H1 (cell line): ENCODE results near the gene TEX48. TPM values are rescaled to one million over a fixed set of nuclear protein-coding genes. Genes with fewer than 3 reads are reported as not detected.

Experiments
- CTCF ChIA-PET: fragments of 300-600 bp; sonication (Branson Sonifier 250); formaldehyde crosslinking; loops from one replicate; lab custom pipeline; 2021; ENCODE audit not compliant: partially characterized antibody; lab: Charles Lee
- POLR2A ChIA-PET: fragments of 300-600 bp; sonication (Branson Sonifier 250); formaldehyde crosslinking; loops from one replicate; lab custom pipeline; 2021; ENCODE audit warnings: inconsistent platforms; ENCODE audit not compliant: partially characterized antibody; lab: Charles Lee
- DNase-seq, 2 experiments: peaks; one replicate each; pipeline versions ENCODE4 v3.0.0 to v3.0.0-alpha.2; 2010 to 2022; ENCODE audit warnings: low spot score in 2 of 2, low read depth in 1 of 2, mixed read lengths in 1 of 2
- FAIRE-seq: peaks from 2 replicates; lab custom pipeline; 2011; peaks lifted over from hg19 to GRCh38; lab: Jason Lieb, UNC
- H2AFZ ChIP-seq: 2 replicates; pipeline ENCODE4 v1.8.1; 2012; ENCODE audit warnings: low read length, inconsistent platforms
- H2AK5ac ChIP-seq: 2 replicates; pipeline ENCODE4 v1.6.1; 2013; ENCODE audit warnings: low read depth, low read length
- H2BK120ac ChIP-seq: replicated peaks from 2 replicates; pipeline ENCODE3; 2013; ENCODE audit warnings: low read depth, low read length, inconsistent platforms
- H2BK12ac ChIP-seq: 2 replicates; pipeline ENCODE4 v1.6.1; 2013; ENCODE audit warnings: low read depth, low read length
- H2BK15ac ChIP-seq: 2 replicates; pipeline ENCODE4 v1.6.1; 2013; ENCODE audit warnings: low read length
- H2BK20ac ChIP-seq: 2 replicates; pipeline ENCODE4 v1.6.1; 2013; ENCODE audit warnings: low read length
- H2BK5ac ChIP-seq: 2 replicates; pipeline ENCODE4 v1.6.1; 2013; ENCODE audit warnings: low read depth, low read length
- H3K14ac ChIP-seq: 2 replicates; pipeline ENCODE4 v1.6.1; 2013; ENCODE audit warnings: inconsistent platforms; ENCODE audit not compliant: insufficient read length
- H3K18ac ChIP-seq: 2 replicates; pipeline ENCODE4 v1.6.1; 2013; ENCODE audit warnings: low read length; ENCODE audit errors: extremely low read depth
- H3K23ac ChIP-seq: 2 replicates; pipeline ENCODE4 v1.6.1; 2013; ENCODE audit warnings: inconsistent platforms; ENCODE audit not compliant: insufficient read length
- H3K23me2 ChIP-seq: 2 replicates; pipeline ENCODE4 v1.6.1; 2013; ENCODE audit warnings: low read depth, low read length
- H3K27ac ChIP-seq: 2 replicates; pipeline ENCODE4 v1.6.1; 2011; ENCODE audit warnings: low read depth, low read length, inconsistent platforms
- H3K27me3 ChIP-seq, 4 experiments: replicated peaks in 1 of 4; 1 replicate in 1 of 4; 2 replicates in 3 of 4; pipeline versions ENCODE4 v1.6.1 to v1.8.1; 2011 to 2013; ENCODE audit warnings: low read length in 3 of 4, mild to moderate bottlenecking in 3 of 4, inconsistent platforms in 2 of 4, mixed read lengths in 2 of 4, moderate library complexity in 1 of 4; ENCODE audit not compliant: control insufficient read depth in 3 of 4, insufficient read depth in 3 of 4; ENCODE audit errors: extremely low read depth in 1 of 4
- H3K36me3 ChIP-seq, 4 experiments: 2 replicates each; pipeline versions ENCODE4 v1.6.1 to v1.8.1; 2011 to 2013; ENCODE audit warnings: mild to moderate bottlenecking in 4 of 4, low read length in 3 of 4, moderate library complexity in 2 of 4, control low read depth in 1 of 4, inconsistent platforms in 1 of 4; ENCODE audit not compliant: insufficient read depth in 4 of 4, control insufficient read depth in 2 of 4
- H3K4ac ChIP-seq: replicated peaks from 2 replicates; pipeline ENCODE3; 2013; ENCODE audit warnings: low read length, low read depth, mixed read lengths, inconsistent platforms; ENCODE audit not compliant: insufficient read length
- H3K4me1 ChIP-seq, 4 experiments: replicated peaks in 1 of 4; 1 replicate in 1 of 4; 2 replicates in 3 of 4; pipeline versions ENCODE4 v1.6.1 to v1.8.1; 2011 to 2013; ENCODE audit warnings: low read length in 3 of 4, inconsistent platforms in 2 of 4, mixed read lengths in 1 of 4; ENCODE audit not compliant: insufficient read depth in 4 of 4, control insufficient read depth in 3 of 4
- H3K4me2 ChIP-seq, 2 experiments: 2 replicates each; pipeline versions ENCODE4 v1.6.1 to v1.8.1; 2011 to 2013; ENCODE audit warnings: low read depth in 2 of 2, low read length in 2 of 2, control low read depth in 1 of 2, inconsistent platforms in 1 of 2, mild to moderate bottlenecking in 1 of 2; ENCODE audit not compliant: insufficient read depth in 1 of 2
- H3K4me3 ChIP-seq, 4 experiments: fragments of 200-600, 300-600 bp in 1 of 4; sonication (generic), shearing (Covaris generic), sonication (Bioruptor Twin) in 1 of 4; 2 replicates each; pipeline versions ENCODE4 v1.5.1 to v1.8.1; 2011 to 2016; ENCODE audit warnings: low read length in 4 of 4, low read depth in 3 of 4, control low read depth in 2 of 4, inconsistent platforms in 2 of 4, mild to moderate bottlenecking in 2 of 4, mixed read lengths in 1 of 4, moderate library complexity in 1 of 4; ENCODE audit not compliant: insufficient read depth in 2 of 4; ENCODE audit errors: extremely low read depth in 1 of 4
- H3K56ac ChIP-seq: replicated peaks from 2 replicates; pipeline ENCODE3; 2013; ENCODE audit warnings: low read depth, mild to moderate bottlenecking, mixed read lengths, low read length, inconsistent platforms; ENCODE audit not compliant: insufficient read length
- H3K79me1 ChIP-seq: 2 replicates; pipeline ENCODE4 v1.6.1; 2013; ENCODE audit warnings: low read depth, low read length, control low read depth
- H3K79me2 ChIP-seq, 2 experiments: 2 replicates each; pipeline versions ENCODE4 v1.6.1 to v1.8.1; 2012 to 2013; ENCODE audit warnings: low read length in 2 of 2, mild to moderate bottlenecking in 2 of 2, inconsistent platforms in 1 of 2; ENCODE audit not compliant: insufficient read depth in 2 of 2, control insufficient read depth in 1 of 2
- H3K9ac ChIP-seq, 4 experiments: replicated peaks in 1 of 4; 1 replicate in 1 of 4; 2 replicates in 3 of 4; pipeline versions ENCODE4 v1.6.1 to v1.8.1; 2011 to 2013; ENCODE audit warnings: low read depth in 3 of 4, low read length in 3 of 4, control low read depth in 2 of 4, mild to moderate bottlenecking in 2 of 4, moderate library complexity in 2 of 4, inconsistent platforms in 1 of 4; ENCODE audit errors: extremely low read depth in 1 of 4
- H3K9me3 ChIP-seq, 2 experiments: 2 replicates each; pipeline versions ENCODE4 v1.6.1 to v1.8.1; 2012 to 2013; ENCODE audit warnings: mild to moderate bottlenecking in 2 of 2, moderate library complexity in 2 of 2, control low read depth in 1 of 2, inconsistent platforms in 1 of 2, low read depth in 1 of 2, low read length in 1 of 2, mixed read lengths in 1 of 2; ENCODE audit not compliant: insufficient read depth in 2 of 2
- H4K20me1 ChIP-seq, 2 experiments: replicated peaks in 1 of 2; 2 replicates each; pipeline versions ENCODE3 to v1.8.1; 2011 to 2013; ENCODE audit warnings: inconsistent platforms in 2 of 2, low read length in 2 of 2, mild to moderate bottlenecking in 1 of 2; ENCODE audit not compliant: insufficient read depth in 2 of 2, control insufficient read depth in 1 of 2
- H4K5ac ChIP-seq: 2 replicates; pipeline ENCODE4 v1.6.1; 2013; ENCODE audit warnings: low read length, low read depth, mixed read lengths, inconsistent platforms; ENCODE audit not compliant: insufficient read length
- H4K8ac ChIP-seq: 2 replicates; pipeline ENCODE4 v1.8.0; 2013; ENCODE audit warnings: mild to moderate bottlenecking, moderate library complexity, low read length, inconsistent platforms; ENCODE audit not compliant: insufficient read depth; ENCODE audit errors: extremely low read depth
- H4K91ac ChIP-seq: replicated peaks from 2 replicates; pipeline ENCODE3; 2013; ENCODE audit warnings: low read length, mixed read lengths, inconsistent platforms; ENCODE audit not compliant: insufficient read length
- BRCA1 ChIP-seq: IDR thresholded peaks from 2 replicates; pipeline ENCODE4 v1.6.1; 2012; ENCODE audit warnings: low read depth, low read length, improper control_type of control experiment
- CBX8 ChIP-seq: fragments of 300-800, 300-1000 bp; sonication (generic); IDR thresholded peaks from 2 replicates; pipeline ENCODE4 v1.7.1; 2016; ENCODE audit warnings: low read depth, low read length, borderline replicate concordance
- JUN ChIP-seq: IDR thresholded peaks from 2 replicates; pipeline ENCODE4 v1.6.1; 2011; ENCODE audit warnings: low read depth, mild to moderate bottlenecking, improper control_type of control experiment, low read length
- JUND ChIP-seq: IDR thresholded peaks from 2 replicates; pipeline ENCODE4 v1.6.1; 2011; ENCODE audit warnings: mild to moderate bottlenecking, improper control_type of control experiment, low read length
- POLR2AphosphoS5 ChIP-seq: IDR thresholded peaks from 2 replicates; pipeline ENCODE4 v1.6.1; 2011; ENCODE audit warnings: low read depth, low read length
- RBBP5 ChIP-seq: IDR thresholded peaks from 2 replicates; pipeline ENCODE4 v1.7.1; 2012; ENCODE audit warnings: low read depth, mild to moderate bottlenecking, inconsistent platforms, low read length, moderate library complexity, borderline replicate concordance
- RNF2 ChIP-seq: fragments of 200-900, 300-1000 bp; sonication (generic); IDR thresholded peaks from 2 replicates; pipeline ENCODE4 v1.7.1; 2016; ENCODE audit warnings: borderline replicate concordance, low read depth, mild to moderate bottlenecking, antibody characterized with exemption, low read length; ENCODE audit not compliant: poor library complexity, severe bottlenecking; ENCODE audit errors: missing control alignments
- SIRT6 ChIP-seq: IDR thresholded peaks from one replicate; pipeline ENCODE4 v1.7.1; 2012; ENCODE audit warnings: low read length, inconsistent platforms
- SIX5 ChIP-seq: IDR thresholded peaks from 2 replicates; pipeline ENCODE4 v1.6.1; 2011; ENCODE audit warnings: mild to moderate bottlenecking, low read depth, low read length
- WGBS, 2 experiments: shearing (Covaris generic) in 1 of 2; methylation state at CpG; one replicate each; pipeline versions ENCODE4 v1.1.6 to v1.1.7; 2013 to 2015; ENCODE audit warnings: low lambda C conversion rate in 2 of 2, mixed read lengths in 2 of 2, inconsistent platforms in 1 of 2, low coverage in 1 of 2, missing lambda C conversion rate in 1 of 2; ENCODE audit not compliant: insufficient replicate concordance in 2 of 2, insufficient coverage in 1 of 2, insufficient read length in 1 of 2; ENCODE audit errors: extremely low coverage in 1 of 2, missing lambda C conversion rate in 1 of 2; 5-methylcytosine and 5-hydroxymethylcytosine counted together
- polyA plus RNA-seq, 7 experiments: library from polyadenylated mRNA; depleted of rRNA in 3 of 7; stranded (reverse) in 5 of 7; unstranded in 2 of 7; fragments of >200 nt in 5 of 7; fragments of 200-250 nt in 2 of 7; gene quantifications; 1 replicate in 5 of 7; 2 replicates in 1 of 7; 4 replicates in 1 of 7; pipeline versions ENCODE4 v1.2.1 to v1.2.3, GENCODE V29; 2011 to 2013; ENCODE audit warnings: missing spikeins in 2 of 7, mixed read lengths in 2 of 7
- total RNA-seq: library from RNA; stranded (reverse); fragmentation: NEBNext Ultra II Directional; extraction: Animal tissue kit (Norgen Biotek cat#: 25700); gene quantifications from 2 replicates; pipeline ENCODE4 v1.2.1, GENCODE V29; 2021

Gene TEX48
- total and polyA plus RNA-seq, 2 of the 8 experiments (the other 6 are each of a cell fraction or from before 2014, with no cell fraction given): not detected

DNA sequence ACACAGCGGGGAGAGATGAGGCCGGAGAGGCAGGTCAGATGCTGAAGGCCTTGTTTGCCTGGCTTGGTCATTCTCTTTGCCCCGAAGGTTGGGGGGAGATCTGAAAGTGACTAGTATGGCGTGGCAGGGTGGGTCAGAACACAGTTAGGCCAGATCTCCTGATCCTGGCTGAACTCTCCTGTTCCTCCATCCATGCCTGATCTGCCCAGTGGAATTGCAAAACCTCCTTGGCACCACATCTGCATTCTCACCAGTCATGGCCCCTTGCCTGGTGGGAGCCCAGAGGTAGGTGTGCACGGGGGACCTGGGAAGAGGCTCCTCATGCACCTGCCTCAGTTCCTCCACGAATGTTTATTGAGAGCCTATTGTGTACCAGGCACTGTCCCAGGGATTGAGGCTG is 47.6 kb downstream of the TEX48 start:
- no peak overlapping the region for H4K5ac ChIP-seq
- TF ChIP-seq CBX8: no peak
- no peak for TF ChIP-seq BRCA1
- TF ChIP-seq RNF2: no peak
- no peak for TF ChIP-seq JUND
- no peak for TF ChIP-seq RBBP5
- no peak for TF ChIP-seq SIX5
- no peak for TF ChIP-seq POLR2AphosphoS5
- TF ChIP-seq JUN: no peak
- no peak for TF ChIP-seq SIRT6
- TF ChIP-seq, all 59 proteins: peak for 0
- H4K8ac ChIP-seq: no peak overlapping the region
- DNase-seq (no peak), FAIRE-seq (no peak)
- H3K56ac ChIP-seq: no peak overlapping the region
- no peak overlapping the region for H2BK120ac ChIP-seq
- H2AK5ac ChIP-seq: no peak overlapping the region
- H4K91ac ChIP-seq: no peak overlapping the region
- WGBS, 2 experiments: 85% methylated on average over 6 of the region's 6 CpGs; no CpG with 5 or more reads in 1 of the 2 experiments
- no peak overlapping the region for H2BK12ac ChIP-seq
- no peaks in the 10 kb centered on the region for H3K79me2 ChIP-seq
- H3K79me1 ChIP-seq: no peaks in the 10 kb centered on the region
- no peak overlapping the region for H3K18ac ChIP-seq
- no peak overlapping the region for H3K14ac ChIP-seq
- no peaks in the 10 kb centered on the region for H3K23me2 ChIP-seq
- H2AFZ ChIP-seq: no peak overlapping the region
- H3K36me3 ChIP-seq: peaks cover 0 to 3% (median 0%) of the 10 kb centered on the region in 4 experiments; a peak in 1 of 8 replicates
- ChIA-PET POLR2A (no interaction called here), CTCF (interaction anchor here (0.8 to 2.0 kb wide), 3 partner anchors 12 to 202 kb away, joined by 3 to 6 read pairs (median 3); no protein-coding TSS in a partner anchor)
- H3K23ac ChIP-seq: no peak overlapping the region
- no peak overlapping the region for H3K27ac ChIP-seq
- H3K4me2 ChIP-seq: no peak overlapping the region
- H2BK5ac ChIP-seq: no peak overlapping the region; the same call in 1 of the 2 replicates
- H3K4me3 ChIP-seq: no peak overlapping the region
- no peaks in the 10 kb centered on the region for H4K20me1 ChIP-seq
- no peaks in the 10 kb centered on the region for H3K9me3 ChIP-seq
- H3K9ac ChIP-seq: no peak overlapping the region
- no peak overlapping the region for H2BK15ac ChIP-seq
- no peaks in the 10 kb centered on the region for H3K4me1 ChIP-seq
- H3K27me3 ChIP-seq: no peaks in the 10 kb centered on the region
- H3K4ac ChIP-seq: no peak overlapping the region
- H2BK20ac ChIP-seq: no peak overlapping the region
